Uterus (tissue), 4 donors: ENCODE results near the gene ITFG2. TPM values are rescaled to one million over a fixed set of nuclear protein-coding genes. Genes with fewer than 3 reads are reported as not detected.

ENCODE experiments used
- DNase-seq, 2 donors: peaks; one replicate each; pipeline ENCODE4 v3.0.0-alpha.2; 2019 to 2020
- H3K27ac ChIP-seq, 2 donors: fragments of 200-600 bp; sonication (generic); 1 replicate in 1 of 2; 2 replicates in 1 of 2; pipeline ENCODE4 v1.5.1; 2016 to 2018
- H3K27me3 ChIP-seq, 2 donors: fragments of 200-600 bp; sonication (generic); one replicate each; pipeline ENCODE4 v1.5.1; 2018 to 2019; ENCODE audit warnings: control low read depth in 1 of 2
- H3K36me3 ChIP-seq, 2 donors: fragments of 200-600 bp; sonication (generic); one replicate each; pipeline ENCODE4 v1.5.1; 2019; ENCODE audit warnings: control low read depth in 1 of 2
- H3K4me1 ChIP-seq, 2 donors: fragments of 200-600 bp; sonication (generic); one replicate each; pipeline ENCODE4 v1.5.1; 2018 to 2019; ENCODE audit warnings: control low read depth in 1 of 2
- H3K4me3 ChIP-seq, 2 donors: fragments of 200-600 bp; sonication (generic); 1 replicate in 1 of 2; 2 replicates in 1 of 2; pipeline ENCODE4 v1.5.1; 2018 to 2019; ENCODE audit warnings: mild to moderate bottlenecking in 1 of 2
- H3K9me3 ChIP-seq, 2 donors: fragments of 200-600 bp; sonication (generic); one replicate each; pipeline ENCODE4 v1.5.1; 2019; ENCODE audit warnings: control low read depth in 1 of 2
- CTCF ChIP-seq, 4 experiments: fragments of 200-600 bp in 2 of 4; fragments of 450-650 bp in 2 of 4; sonication (generic) in 2 of 4; IDR thresholded peaks; one replicate each; pipeline ENCODE4 v1.5.1; 2016 to 2019; ENCODE audit warnings: antibody characterized with exemption in 4 of 4, mild to moderate bottlenecking in 2 of 4, moderate library complexity in 1 of 4
- POLR2A ChIP-seq, 2 donors: fragments of 450-650 bp; IDR thresholded peaks; one replicate each; pipeline ENCODE4 v1.6.1; 2016; ENCODE audit warnings: antibody characterized with exemption in 2 of 2, mild to moderate bottlenecking in 1 of 2, moderate library complexity in 1 of 2
- intact Hi-C: fragments of 100-400 bp; cut with DNase I; formaldehyde crosslinking; loops from one replicate; pipeline ENCODE4 v1.15.1; 2023; ENCODE audit warnings: low total_unique reads
- total RNA-seq, 4 donors: library from RNA; depleted of rRNA in 3 of 4; stranded (reverse); fragments of >200 nt in 3 of 4; gene quantifications; one replicate each; pipeline versions ENCODE4 v1.1.0 to v1.2.4, GENCODE V29; 2014 to 2023
- donor health status: DM: yes; HTN: yes; CAD: no.

ITFG2 gene
- total RNA-seq, 4 donors from 2014 or later: 30.5 to 92.6 (median 35.0) TPM

- H3K9me3 ChIP-seq: no peaks in the 10 kb centered on the region
- no peak for TF ChIP-seq CTCF (IDR thresholded peaks at IDR 0.05)
- no peak for TF ChIP-seq POLR2A (IDR thresholded peaks at IDR 0.05)
- H3K27ac ChIP-seq: no peak overlapping the region
- no peak overlapping the region for H3K4me3 ChIP-seq
- no peak for DNase-seq
- peaks cover 0 to 5% of the 10 kb centered on the region in 2 donors for H3K4me1 ChIP-seq
- H3K36me3 ChIP-seq: no peaks in the 10 kb centered on the region
- intact Hi-C loops: no loop called here
- H3K27me3 ChIP-seq: no peaks in the 10 kb centered on the region
These were observed 19.6 kb upstream of the ITFG2 start for GRCh38 chr12:2792671-2793500.

GRCh38 chr12:2793561-2793960 is 18.9 kb upstream of the ITFG2 start:
- Histone ChIP-seq H3K27ac (peak overlapping the region in 1 of 2 donors; percentile 94), H3K4me1 (peaks cover 0 to 5% of the 10 kb centered on the region in 2 donors), H3K4me3 (no peak overlapping the region), H3K9me3 (no peaks in the 10 kb centered on the region), H3K27me3 (no peaks in the 10 kb centered on the region), H3K36me3 (no peaks in the 10 kb centered on the region)
- DNase-seq: no peak
- TF ChIP-seq CTCF (IDR thresholded peaks at IDR 0.05) (no peak), POLR2A (IDR thresholded peaks at IDR 0.05) (no peak)
- intact Hi-C loops: no loop called here

- Histone ChIP-seq H3K4me1 (peaks cover 0 to 5% of the 10 kb centered on the region in 2 donors), H3K27me3 (no peaks in the 10 kb centered on the region), H3K9me3 (no peaks in the 10 kb centered on the region), H3K36me3 (no peaks in the 10 kb centered on the region), H3K4me3 (peak overlapping the region; percentile 58 to 87), H3K27ac (peak overlapping the region; percentile 86 to 94)
- DNase-seq: no peak
- intact Hi-C loops: no loop called here
- TF ChIP-seq POLR2A (IDR thresholded peaks at IDR 0.05) (no peak), CTCF (IDR thresholded peaks at IDR 0.05) (peak in 1 of 4 experiments; percentile 10)
These were observed 18.2 kb upstream of the ITFG2 start for GRCh38 chr12:2794191-2794735.

- peak; percentile 91 to 92 for DNase-seq
- intact Hi-C loops: no loop called here
- peaks cover 0 to 5% of the 10 kb centered on the region in 2 donors for H3K4me1 ChIP-seq
- peak; percentile 89 to 94 for TF ChIP-seq POLR2A (IDR thresholded peaks at IDR 0.05)
- TF ChIP-seq CTCF (IDR thresholded peaks at IDR 0.05): no peak
- H3K4me3 ChIP-seq: peak within 1 kb of the TSS; percentile 58 to 87
- H3K27ac ChIP-seq: peak within 1 kb of the TSS; percentile 86 to 94
- H3K36me3 ChIP-seq: no peaks in the 10 kb centered on the region
- no peaks in the 10 kb centered on the region for H3K9me3 ChIP-seq
- H3K27me3 ChIP-seq: no peaks in the 10 kb centered on the region
These were observed 17.7 kb upstream of the ITFG2 start, which contains the start of gene FKBP4 for GRCh38 chr12:2794736-2795289. FKBP4 (plus strand) TSS chr12:2794970; CDS start chr12:2795140, 170 bp downstream.
